AG04450 (cell line): ENCODE results near the gene FARS2. TPM values are rescaled to one million over a fixed set of nuclear protein-coding genes. Genes with fewer than 3 reads are reported as not detected.

Source experiments
- CTCF ChIA-PET: fragments of 300-600, 350-600 bp; formaldehyde crosslinking; extraction: SDS; loops from one replicate; lab custom pipeline; 2022; ENCODE audit warnings: antibody characterized with exemption, inconsistent platforms; lab: Charles Lee
- POLR2A ChIA-PET: fragments of 350-600 bp; formaldehyde crosslinking; extraction: SDS; loops from one replicate; lab custom pipeline; 2021; ENCODE audit warnings: antibody characterized with exemption, inconsistent platforms; lab: Yijun Ruan, JAX
- DNase-seq: peaks from one replicate; pipeline ENCODE4 v3.0.0-alpha.2; 2011; ENCODE audit warnings: low read depth, low spot score
- H3K27ac ChIP-seq: one replicate; pipeline ENCODE4 v1.5.1; 2012; ENCODE audit warnings: low read depth, low read length, control low read depth
- H3K27me3 ChIP-seq: one replicate; pipeline ENCODE4 v1.6.0; 2012; ENCODE audit warnings: low read length; ENCODE audit not compliant: control insufficient read depth, insufficient read depth
- H3K4me3 ChIP-seq: 2 replicates; pipeline ENCODE4 v1.5.1; 2011; ENCODE audit warnings: mild to moderate bottlenecking, low read depth, low read length, control low read depth
- H3K9me3 ChIP-seq: 2 replicates; pipeline ENCODE4 v1.5.1; 2012; ENCODE audit warnings: low read length; ENCODE audit not compliant: control insufficient read depth, insufficient read depth
- polyA plus RNA-seq: library from polyadenylated mRNA; depleted of rRNA; stranded (reverse); fragments of >200 nt; gene quantifications from 2 replicates; pipeline ENCODE4 v1.2.3, GENCODE V29; 2011; rRNA removed
- TF ChIP-seq, protein P1 (sequence below): IDR thresholded peaks from 2 replicates; pipeline ENCODE4 v1.5.1; 2011; ENCODE audit warnings: low read depth, low read length, control low read depth, inconsistent platforms

Gene FARS2
- polyA plus RNA-seq, 1 experiment: 14.0 TPM

DNA sequence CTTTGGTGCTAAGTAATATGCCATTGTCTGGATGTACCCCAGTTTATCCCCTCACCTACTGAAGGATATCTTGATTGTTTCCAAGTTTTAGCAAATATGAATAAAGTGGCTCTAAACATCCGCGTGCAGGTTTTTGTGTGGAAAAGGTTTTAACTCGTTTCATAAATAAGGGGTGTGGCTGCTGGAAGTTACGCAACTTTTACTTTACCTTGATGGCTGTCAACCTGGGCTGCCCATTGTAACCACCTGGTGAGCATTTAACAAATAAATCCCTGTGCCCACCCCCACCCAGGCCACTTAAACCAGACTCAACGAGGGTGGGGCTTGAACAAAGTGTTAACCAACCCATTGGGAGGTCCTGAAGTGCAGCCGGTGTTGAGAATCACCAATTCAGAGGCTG is 557.6 kb downstream of the FARS2 start:
- TF ChIP-seq, protein P1, sequence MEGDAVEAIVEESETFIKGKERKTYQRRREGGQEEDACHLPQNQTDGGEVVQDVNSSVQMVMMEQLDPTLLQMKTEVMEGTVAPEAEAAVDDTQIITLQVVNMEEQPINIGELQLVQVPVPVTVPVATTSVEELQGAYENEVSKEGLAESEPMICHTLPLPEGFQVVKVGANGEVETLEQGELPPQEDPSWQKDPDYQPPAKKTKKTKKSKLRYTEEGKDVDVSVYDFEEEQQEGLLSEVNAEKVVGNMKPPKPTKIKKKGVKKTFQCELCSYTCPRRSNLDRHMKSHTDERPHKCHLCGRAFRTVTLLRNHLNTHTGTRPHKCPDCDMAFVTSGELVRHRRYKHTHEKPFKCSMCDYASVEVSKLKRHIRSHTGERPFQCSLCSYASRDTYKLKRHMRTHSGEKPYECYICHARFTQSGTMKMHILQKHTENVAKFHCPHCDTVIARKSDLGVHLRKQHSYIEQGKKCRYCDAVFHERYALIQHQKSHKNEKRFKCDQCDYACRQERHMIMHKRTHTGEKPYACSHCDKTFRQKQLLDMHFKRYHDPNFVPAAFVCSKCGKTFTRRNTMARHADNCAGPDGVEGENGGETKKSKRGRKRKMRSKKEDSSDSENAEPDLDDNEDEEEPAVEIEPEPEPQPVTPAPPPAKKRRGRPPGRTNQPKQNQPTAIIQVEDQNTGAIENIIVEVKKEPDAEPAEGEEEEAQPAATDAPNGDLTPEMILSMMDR: no peak
- H3K27ac ChIP-seq: no peak overlapping the region
- DNase-seq: no peak
- peaks cover 5% of the 10 kb centered on the region; the same call in 1 of the 2 replicates for H3K9me3 ChIP-seq
- ChIA-PET CTCF (no interaction called here), POLR2A (no interaction called here)
- H3K27me3 ChIP-seq: no peaks in the 10 kb centered on the region
- H3K4me3 ChIP-seq: no peak overlapping the region

Other genes starting within 250 kb of the FARS2 start
- 0.09 and 0.11 TPM in 2 replicates for gene PPP1R3G, start 176.2 kb upstream of the FARS2 start, polyA plus RNA-seq
- gene LYRM4, start 563 bp upstream of the FARS2 start, polyA plus RNA-seq: 38.9 and 41.4 TPM in 2 replicates